GM13976 (cell line): ENCODE results near the gene TRIB2.

Source experiments
- DNase-seq: peaks from one replicate; pipeline ENCODE4 v3.0.0; 2012; ENCODE audit warnings: low spot score
- CTCF ChIP-seq: IDR thresholded peaks from 2 replicates; pipeline ENCODE4 v1.5.1; 2012; ENCODE audit warnings: borderline replicate concordance, mild to moderate bottlenecking; ENCODE audit not compliant: insufficient read depth; ENCODE audit errors: extremely low read depth, missing control alignments, control extremely low read depth
- in situ Hi-C: fragments of 300-500 bp; cut with MboI; formaldehyde crosslinking; loops from one replicate; pipeline ENCODE4 v1.12.0; 2022; ENCODE audit warnings: low sequenced_read_pairs, mixed read lengths, inconsistent platforms; ENCODE audit not compliant: unreplicated experiment

Gene TRIB2

GRCh38 chr2:12737738-12738485 lies 21.2 kb downstream of the TRIB2 start:
- no peak for TF ChIP-seq CTCF
- in situ Hi-C loops: no loop called here
- DNase-seq: peak; percentile 2

- TF ChIP-seq CTCF: no peak
- no peak for DNase-seq
- in situ Hi-C loops: no loop called here
Observed at GRCh38 chr2:12739721-12740254, 23.1 kb downstream of the TRIB2 start.

GRCh38 chr2:12741380-12741779 lies 24.6 kb downstream of the TRIB2 start:
- no peak for TF ChIP-seq CTCF
- in situ Hi-C loops: no loop called here
- DNase-seq: no peak

- TF ChIP-seq CTCF: no peak
- in situ Hi-C loops: no loop called here
- DNase-seq: no peak
Observed at GRCh38 chr2:12742891-12743290, 26.2 kb downstream of the TRIB2 start.

- DNase-seq: no peak
- in situ Hi-C loops: no loop called here
- TF ChIP-seq CTCF: no peak
Observed at GRCh38 chr2:12750166-12750905, 33.6 kb downstream of the TRIB2 start.

- in situ Hi-C loops: no loop called here
- TF ChIP-seq CTCF: no peak
- DNase-seq: no peak
Observed at GRCh38 chr2:12754643-12755042, 37.9 kb downstream of the TRIB2 start.
